IPS DF 4.7 (cell line): Measurements from ENCODE around the gene AKIRIN1.
"Not testable (repeated sequence)": the region's sequence is repeated elsewhere in the genome, so short reads cannot be mapped to it uniquely, and the experiment has no call there.

Source experiments
- DNase-seq: peaks from one replicate; pipeline ENCODE4 v3.0.0-alpha.2; 2013; ENCODE audit warnings: low spot score; ENCODE audit errors: extremely low read depth

The AKIRIN1 gene

GRCh38 chr1:39044762-39045161 is 53.7 kb downstream of the AKIRIN1 start:
- DNase-seq = no peak

DNA sequence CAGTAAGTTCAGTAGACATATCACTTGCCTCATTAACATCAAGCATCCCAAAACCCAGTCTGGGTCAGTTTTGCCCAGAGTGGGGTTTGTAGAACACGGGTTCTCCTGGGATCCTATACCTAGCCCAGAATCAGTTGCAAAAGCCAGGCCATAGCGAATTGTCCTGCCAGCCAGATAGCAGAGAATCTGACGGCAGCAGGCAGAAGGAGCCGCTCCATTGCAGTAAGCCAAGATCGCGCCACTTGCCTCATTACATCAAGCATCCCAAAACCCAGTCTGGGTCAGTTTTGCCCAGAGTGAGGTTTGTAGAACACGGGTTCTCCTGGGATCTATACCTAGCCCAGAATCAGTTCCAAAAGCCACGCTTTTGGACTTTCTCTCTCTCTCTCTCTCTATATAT is 54.2 kb downstream of the AKIRIN1 start:
- no peak for DNase-seq

DNA sequence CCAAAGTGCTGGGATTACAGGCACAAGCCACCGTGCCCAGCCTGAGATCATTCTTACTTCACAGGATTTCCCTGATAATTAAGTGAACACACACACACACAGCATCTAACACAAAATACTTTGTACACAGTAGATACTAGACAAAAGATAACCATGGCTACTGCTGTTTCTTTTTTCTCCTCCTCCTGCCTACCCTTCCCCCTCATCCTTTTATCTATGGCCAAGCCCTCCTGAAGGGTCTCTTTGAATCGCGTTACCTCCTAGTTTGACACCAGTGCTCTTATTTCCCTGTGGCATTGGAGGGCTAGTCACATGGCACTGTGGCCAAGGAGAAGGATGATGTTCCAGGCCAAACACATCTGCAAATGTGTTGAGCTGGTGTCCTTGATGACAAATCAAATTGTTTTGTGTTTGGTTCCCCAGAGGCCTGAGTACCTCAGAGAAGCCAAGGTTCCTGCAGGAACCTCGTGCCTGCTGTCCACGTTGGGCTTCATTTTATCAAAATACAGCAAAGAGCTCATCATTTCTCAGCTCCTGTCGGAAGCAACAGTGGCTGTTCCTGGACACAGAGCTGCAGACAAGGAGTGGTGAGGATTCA is 55.6 kb downstream of the AKIRIN1 start:
- DNase-seq = no peak

DNA sequence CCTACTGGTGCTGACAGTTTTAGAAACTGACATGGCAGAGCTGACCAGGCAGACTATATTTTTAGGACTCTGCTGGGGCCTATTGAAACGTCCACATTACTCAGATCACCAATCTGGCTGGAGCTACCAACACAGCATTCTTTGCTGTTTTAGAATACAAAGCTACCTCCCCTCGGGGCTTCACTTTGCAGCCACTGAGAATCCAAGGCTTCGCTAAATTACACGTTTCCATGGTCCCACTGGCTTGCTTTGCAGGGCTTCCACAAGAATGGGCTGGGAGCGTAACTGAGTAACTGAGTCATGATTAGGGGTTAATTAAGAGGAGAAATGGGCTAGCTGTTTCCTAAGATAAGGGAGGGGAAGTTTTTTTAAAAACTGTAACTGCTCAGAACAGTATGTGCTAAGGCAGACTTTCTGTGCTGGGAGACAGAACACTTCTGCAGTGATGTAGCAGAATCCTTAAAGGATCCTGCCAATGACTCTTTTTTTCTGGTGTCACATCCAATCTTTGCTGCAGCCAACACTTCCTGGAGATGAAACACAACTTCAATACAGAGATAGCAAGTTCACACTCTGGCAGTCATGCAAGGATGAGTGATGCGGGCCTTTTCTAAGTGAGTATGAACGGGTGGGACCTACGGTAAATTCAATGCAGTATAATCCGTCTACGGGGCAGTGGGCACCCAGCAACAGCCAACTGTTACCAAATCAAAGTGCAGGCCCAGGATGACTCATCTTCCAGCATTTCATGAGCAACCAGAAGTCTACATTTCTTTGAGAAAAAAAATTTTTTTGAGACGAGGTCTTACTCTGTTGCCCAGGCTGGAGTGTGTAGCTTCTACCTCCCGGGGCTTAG is 56.5 kb downstream of the AKIRIN1 start:
- DNase-seq = no peak

- no peak for DNase-seq
Measured at GRCh38 chr1:39048745-39049370, 57.8 kb downstream of the AKIRIN1 start.

- DNase-seq = no peak
Measured at GRCh38 chr1:39050001-39050400, 58.9 kb downstream of the AKIRIN1 start.

DNA sequence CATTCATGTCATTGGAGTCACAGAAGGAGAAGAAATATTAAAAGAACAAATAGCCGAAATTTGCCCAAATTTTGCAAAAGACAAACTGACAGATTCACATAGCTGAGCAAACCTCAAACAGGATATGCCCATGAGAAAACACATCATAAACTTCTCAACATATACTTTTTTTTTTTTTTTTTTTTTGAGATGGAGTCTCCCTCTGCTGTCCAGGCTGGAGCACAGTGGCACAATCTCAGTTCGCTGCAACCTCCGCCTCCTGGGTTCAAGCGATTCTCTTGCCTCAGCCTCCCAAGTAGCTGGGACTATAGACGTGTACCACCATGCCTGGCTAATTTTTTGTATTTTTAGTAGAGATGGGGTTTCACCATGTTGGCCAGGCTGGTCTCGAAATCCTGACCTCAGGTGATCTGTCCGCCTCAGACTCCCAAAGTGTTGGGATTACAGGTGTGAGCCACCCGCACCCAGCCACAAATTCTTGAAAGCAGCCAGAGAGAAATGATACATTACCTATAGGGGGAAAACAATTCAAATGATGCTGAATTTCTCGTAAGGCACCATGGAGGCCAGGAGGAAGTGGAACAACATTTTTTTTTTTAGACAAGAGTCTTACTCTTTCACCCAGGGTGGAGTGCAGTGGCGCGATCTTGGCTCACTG is 60.2 kb downstream of the AKIRIN1 start:
- DNase-seq = not testable (repeated sequence)

GRCh38 chr1:39051956-39052355 is 60.9 kb downstream of the AKIRIN1 start:
- no peak for DNase-seq

- not testable (repeated sequence) for DNase-seq
Measured at GRCh38 chr1:39055213-39055710, 64.2 kb downstream of the AKIRIN1 start.
